Smooth muscle cell (in vitro differentiated cells): ENCODE data around the gene WLS. TPM values are rescaled to one million over a fixed set of nuclear protein-coding genes. Genes with fewer than 3 reads are reported as not detected.

Experiments used
- DNase-seq: peaks from one replicate; lab custom pipeline; 2025; ENCODE audit not compliant: unreplicated experiment; lab: John Stamatoyannopoulos, UW
- H2AFZ ChIP-seq: fragments of 200-600 bp; sonication (generic); 2 replicates; pipeline ENCODE4 v1.6.0; 2016; ENCODE audit warnings: antibody characterized with exemption, low read depth, mild to moderate bottlenecking
- H3F3A ChIP-seq: fragments of 200-600 bp; sonication (generic); 2 replicates; pipeline ENCODE4 v1.6.0; 2017; ENCODE audit warnings: antibody characterized with exemption, low read depth
- H3K27ac ChIP-seq: fragments of 200-600 bp; sonication (generic); 2 replicates; pipeline ENCODE4 v1.5.1; 2016; ENCODE audit warnings: low read depth, mild to moderate bottlenecking
- H3K27me3 ChIP-seq: fragments of 200-600 bp; sonication (generic); 2 replicates; pipeline ENCODE4 v1.6.1; 2016; ENCODE audit warnings: low read depth, mild to moderate bottlenecking
- H3K36me3 ChIP-seq: fragments of 200-600 bp; sonication (generic); 2 replicates; pipeline ENCODE4 v1.5.1; 2016; ENCODE audit warnings: low read depth
- H3K4me1 ChIP-seq: fragments of 200-600 bp; sonication (generic); 2 replicates; pipeline ENCODE4 v1.5.1; 2016; ENCODE audit warnings: low read depth
- H3K4me2 ChIP-seq: fragments of 200-600 bp; sonication (generic); 2 replicates; pipeline ENCODE4 v1.6.0; 2016; ENCODE audit warnings: mild to moderate bottlenecking
- H3K4me3 ChIP-seq: fragments of 200-600 bp; sonication (generic); 2 replicates; pipeline ENCODE4 v1.5.1; 2016; ENCODE audit warnings: mild to moderate bottlenecking
- H3K79me2 ChIP-seq: fragments of 200-600 bp; sonication (generic); 2 replicates; pipeline ENCODE4 v1.6.0; 2016; ENCODE audit warnings: low read depth, mild to moderate bottlenecking
- H3K9ac ChIP-seq: fragments of 200-600 bp; sonication (generic); 2 replicates; pipeline ENCODE4 v1.6.0; 2016; ENCODE audit warnings: low read depth
- H3K9me3 ChIP-seq: fragments of 200-600 bp; sonication (generic); replicated peaks from 2 replicates; pipeline ENCODE4 v1.5.1; 2016; ENCODE audit warnings: low read depth
- H4K20me1 ChIP-seq: fragments of 200-600 bp; sonication (generic); 2 replicates; pipeline ENCODE4 v1.6.0; 2016; ENCODE audit warnings: low read depth
- WGBS: methylation state at CpG from one replicate; pipeline ENCODE4 v1.1.7; 2016; ENCODE audit warnings: low lambda C conversion rate; 5-methylcytosine and 5-hydroxymethylcytosine counted together
- polyA plus RNA-seq: library from polyadenylated mRNA; unstranded; fragments of >200 nt; fragmentation: Nextera tagmentation; extraction: Ambion mirVana; gene quantifications from 2 replicates; pipeline ENCODE4 v1.2.1, GENCODE V29; 2016
- total RNA-seq: library from RNA; depleted of rRNA; stranded (reverse); fragments of >200 nt; gene quantifications from 2 replicates; pipeline ENCODE4 v1.2.3, GENCODE V29; 2014
- TF ChIP-seq, protein P1 (sequence below): fragments of 200-600 bp; sonication (generic); IDR thresholded peaks from 2 replicates; pipeline ENCODE4 v1.5.1; 2017; ENCODE audit warnings: borderline replicate concordance, mild to moderate bottlenecking, antibody characterized with exemption; ENCODE audit not compliant: insufficient read depth, poor library complexity, severe bottlenecking

WLS gene
- total RNA-seq (92.5 and 112 TPM in 2 replicates), polyA plus RNA-seq (58.1 and 93.2 TPM in 2 replicates)

DNA sequence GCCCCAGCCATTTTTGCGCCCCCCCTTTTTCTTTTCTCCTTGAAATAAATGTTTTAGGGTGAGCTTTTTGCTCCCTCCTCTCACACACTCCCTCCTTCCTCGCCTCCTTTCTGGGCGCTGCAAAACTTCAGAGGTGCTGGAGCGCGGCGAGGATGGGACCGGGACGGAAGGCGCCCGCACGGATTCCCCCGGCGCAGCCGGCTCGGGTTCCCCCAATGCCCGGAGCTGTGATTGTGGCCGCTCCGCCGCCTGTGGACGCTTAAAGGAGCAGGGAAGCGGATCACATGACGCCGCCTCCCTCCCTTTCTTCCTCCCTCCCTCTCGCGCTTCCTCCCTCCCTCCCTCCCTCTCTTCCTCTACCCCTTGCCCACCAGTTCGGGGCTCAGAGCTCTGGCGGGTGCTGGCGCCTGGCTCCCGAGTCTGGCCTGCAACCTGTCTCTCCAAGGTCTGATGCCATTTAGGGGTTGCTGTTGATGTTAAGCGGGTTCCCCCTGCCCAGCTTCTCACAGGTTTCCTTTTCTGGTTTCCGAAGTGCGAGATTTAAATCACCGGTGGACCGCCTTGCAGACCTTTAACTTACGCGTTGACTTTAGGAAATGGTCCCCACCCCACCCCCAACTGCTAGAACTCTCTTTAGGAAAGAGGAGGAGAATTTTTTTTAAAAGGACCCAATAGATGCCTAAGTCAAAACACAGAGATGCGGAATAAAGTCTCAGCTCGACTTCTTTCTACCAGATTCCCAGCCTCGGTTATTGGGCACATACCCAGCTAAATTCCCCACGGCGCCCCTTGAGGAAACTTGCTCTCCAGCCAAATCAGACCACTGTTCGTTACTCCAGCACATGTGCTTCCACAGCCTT is at the start of gene WLS:
Gene WLS (minus strand): TSS at position 235 of the 860 bp plus-strand sequence. CDS start 224 bp downstream, at position 11.
- peak within 1 kb of the TSS; percentile 99 for H3K4me2 ChIP-seq
- H3K4me3 ChIP-seq = peak within 1 kb of the TSS; percentile 97
- H3K9me3 ChIP-seq = no peaks in the 10 kb centered on the region
- DNase-seq = peak; percentile 34
- H3K4me1 ChIP-seq = peaks cover 20% of the 10 kb centered on the region
- peaks cover 9% of the 10 kb centered on the region for H3F3A ChIP-seq
- H2AFZ ChIP-seq = peak within 1 kb of the TSS; percentile 95
- TF ChIP-seq, protein P1, sequence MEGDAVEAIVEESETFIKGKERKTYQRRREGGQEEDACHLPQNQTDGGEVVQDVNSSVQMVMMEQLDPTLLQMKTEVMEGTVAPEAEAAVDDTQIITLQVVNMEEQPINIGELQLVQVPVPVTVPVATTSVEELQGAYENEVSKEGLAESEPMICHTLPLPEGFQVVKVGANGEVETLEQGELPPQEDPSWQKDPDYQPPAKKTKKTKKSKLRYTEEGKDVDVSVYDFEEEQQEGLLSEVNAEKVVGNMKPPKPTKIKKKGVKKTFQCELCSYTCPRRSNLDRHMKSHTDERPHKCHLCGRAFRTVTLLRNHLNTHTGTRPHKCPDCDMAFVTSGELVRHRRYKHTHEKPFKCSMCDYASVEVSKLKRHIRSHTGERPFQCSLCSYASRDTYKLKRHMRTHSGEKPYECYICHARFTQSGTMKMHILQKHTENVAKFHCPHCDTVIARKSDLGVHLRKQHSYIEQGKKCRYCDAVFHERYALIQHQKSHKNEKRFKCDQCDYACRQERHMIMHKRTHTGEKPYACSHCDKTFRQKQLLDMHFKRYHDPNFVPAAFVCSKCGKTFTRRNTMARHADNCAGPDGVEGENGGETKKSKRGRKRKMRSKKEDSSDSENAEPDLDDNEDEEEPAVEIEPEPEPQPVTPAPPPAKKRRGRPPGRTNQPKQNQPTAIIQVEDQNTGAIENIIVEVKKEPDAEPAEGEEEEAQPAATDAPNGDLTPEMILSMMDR = no peak
- peak within 1 kb of the TSS; percentile 48 for H3K27ac ChIP-seq
- H3K9ac ChIP-seq = peak within 1 kb of the TSS; percentile 77
- no peaks in the 10 kb centered on the region for H3K27me3 ChIP-seq
- peaks cover 19% of the 10 kb centered on the region for H3K79me2 ChIP-seq
- peaks cover 17% of the 10 kb centered on the region for H4K20me1 ChIP-seq
- H3K36me3 ChIP-seq = no peaks in the 10 kb centered on the region
- 2% methylated on average over 41 of the region's 42 CpGs for WGBS

DNA sequence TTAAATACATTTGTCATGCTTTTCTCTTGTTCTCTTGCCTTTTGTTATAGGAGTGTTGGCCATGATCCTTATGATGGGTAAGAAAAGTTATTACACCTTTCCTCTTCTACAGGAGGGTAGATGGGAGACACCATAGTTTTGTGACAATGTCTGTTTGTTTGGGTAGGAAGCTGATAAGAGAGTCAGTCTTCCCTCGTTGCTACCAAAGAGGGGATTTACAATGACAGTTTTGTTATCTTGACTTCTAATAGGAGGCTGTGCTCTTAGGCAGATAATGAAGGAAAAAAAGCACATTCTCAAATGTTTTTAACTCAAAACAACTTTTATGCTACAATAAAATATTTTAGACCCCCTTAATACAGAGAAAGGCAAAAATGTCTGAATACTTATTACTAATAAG is 48.0 kb upstream of the WLS start:
- H3K4me3 ChIP-seq = no peak overlapping the region
- no peaks in the 10 kb centered on the region for H3F3A ChIP-seq
- no peak overlapping the region for H3K9ac ChIP-seq
- TF ChIP-seq, protein P1 = no peak
- no peaks in the 10 kb centered on the region for H3K27me3 ChIP-seq
- H3K4me2 ChIP-seq = no peak overlapping the region
- H3K9me3 ChIP-seq = no peaks in the 10 kb centered on the region
- no peak overlapping the region for H3K27ac ChIP-seq
- H3K36me3 ChIP-seq = no peaks in the 10 kb centered on the region
- no peaks in the 10 kb centered on the region for H3K79me2 ChIP-seq
- no peaks in the 10 kb centered on the region for H4K20me1 ChIP-seq
- DNase-seq = no peak
- H2AFZ ChIP-seq = peak overlapping the region; percentile 18
- H3K4me1 ChIP-seq = no peaks in the 10 kb centered on the region
- WGBS = 9% methylated on average over 1 of the region's 1 CpG

- Histone ChIP-seq H3K9me3 (no peaks in the 10 kb centered on the region), H3K9ac (no peak overlapping the region), H3K36me3 (no peaks in the 10 kb centered on the region), H4K20me1 (no peaks in the 10 kb centered on the region), H3K27me3 (no peaks in the 10 kb centered on the region), H3K4me3 (no peak overlapping the region), H3K27ac (no peak overlapping the region), H3K79me2 (no peaks in the 10 kb centered on the region), H3K4me2 (no peak overlapping the region), H3K4me1 (no peaks in the 10 kb centered on the region), H2AFZ (peak overlapping the region; percentile 18), H3F3A (no peaks in the 10 kb centered on the region)
- 51% methylated on average over 2 of the region's 2 CpGs for WGBS
- DNase-seq = no peak
- TF ChIP-seq, protein P1 = no peak
These were observed 47.5 kb upstream of the WLS start for GRCh38 chr1:68279846-68280245.
